Fibroblast of villous mesenchyme (primary cell): Measurements from ENCODE around the gene SPIRE1. TPM values are rescaled to one million over a fixed set of nuclear protein-coding genes. Genes with fewer than 3 reads are reported as not detected.

Source experiments
- DNase-seq: peaks from one replicate; pipeline ENCODE4 v3.0.0-alpha.2; 2010; ENCODE audit warnings: low read depth
- H3K4me3 ChIP-seq: 2 replicates; pipeline ENCODE4 v1.5.1; 2011; ENCODE audit warnings: low read depth, mild to moderate bottlenecking, low read length
- CTCF ChIP-seq: IDR thresholded peaks from 2 replicates; pipeline ENCODE4 v1.5.1; 2012; ENCODE audit warnings: low read depth, mild to moderate bottlenecking, low read length; ENCODE audit not compliant: insufficient read depth
- total RNA-seq: library from RNA; depleted of rRNA; stranded (reverse); fragments of >200 nt; gene quantifications from 2 replicates; pipeline ENCODE4 v1.2.3, GENCODE V29; 2012

SPIRE1 gene
- total RNA-seq, 1 donor: 39.3 TPM

- DNase-seq: no peak
- no peak overlapping the region for H3K4me3 ChIP-seq
- no peak for TF ChIP-seq CTCF
Measured at GRCh38 chr18:12464731-12465130, 193.2 kb downstream of the SPIRE1 start.

GRCh38 chr18:12463191-12463590 lies 194.7 kb downstream of the SPIRE1 start:
- DNase-seq: no peak
- TF ChIP-seq CTCF: no peak
- H3K4me3 ChIP-seq: no peak overlapping the region

GRCh38 chr18:12462242-12462641 lies 195.7 kb downstream of the SPIRE1 start:
- TF ChIP-seq CTCF: no peak
- DNase-seq: no peak
- no peak overlapping the region for H3K4me3 ChIP-seq

GRCh38 chr18:12461326-12461725 lies 196.6 kb downstream of the SPIRE1 start:
- TF ChIP-seq CTCF: no peak
- no peak overlapping the region for H3K4me3 ChIP-seq
- DNase-seq: no peak

GRCh38 chr18:12460874-12461273 lies 197.0 kb downstream of the SPIRE1 start:
- TF ChIP-seq CTCF: no peak
- H3K4me3 ChIP-seq: no peak overlapping the region
- DNase-seq: peak; percentile 80

GRCh38 chr18:12458771-12459170 lies 199.1 kb downstream of the SPIRE1 start:
- H3K4me3 ChIP-seq: no peak overlapping the region
- no peak for TF ChIP-seq CTCF
- DNase-seq: no peak

GRCh38 chr18:12456441-12456840 lies 201.5 kb downstream of the SPIRE1 start:
- DNase-seq: peak; percentile 16
- H3K4me3 ChIP-seq: no peak overlapping the region
- no peak for TF ChIP-seq CTCF
